HEK293 (cell line): ENCODE measurements around the gene ZBTB20.

Source experiments
- HOXA7 ChIP-seq: sonication (generic); formaldehyde crosslinking; IDR thresholded peaks from 2 replicates; pipeline ENCODE4 v1.8.1; 2022; ENCODE audit warnings: missing genetic modification reagents, borderline replicate concordance
- MZF1 ChIP-seq: fragments of 450-650 bp; formaldehyde crosslinking; IDR thresholded peaks from 2 replicates; pipeline ENCODE4 v1.5.1; 2017; ENCODE audit warnings: missing biosample characterization, missing genetic modification characterization, borderline replicate concordance
- SP7 ChIP-seq: fragments of 450-650 bp; formaldehyde crosslinking; IDR thresholded peaks from 2 replicates; pipeline ENCODE4 v1.5.1; 2016; ENCODE audit warnings: missing biosample characterization, missing genetic modification characterization
- ZBTB48 ChIP-seq: fragments of 450-650 bp; formaldehyde crosslinking; IDR thresholded peaks from 2 replicates; pipeline ENCODE4 v1.5.1; 2016; ENCODE audit warnings: missing biosample characterization, missing genetic modification characterization
- ZBTB7A ChIP-seq: fragments of 450-650 bp; formaldehyde crosslinking; IDR thresholded peaks from 2 replicates; pipeline ENCODE4 v1.5.1; 2016; ENCODE audit warnings: low read depth, missing biosample characterization, missing genetic modification characterization
- ZNF510 ChIP-seq: fragments of 450-650 bp; formaldehyde crosslinking; IDR thresholded peaks from 2 replicates; pipeline ENCODE4 v1.5.1; 2018; ENCODE audit warnings: mild to moderate bottlenecking, missing genetic modification characterization, missing biosample characterization; ENCODE audit not compliant: insufficient replicate concordance
- ZNF558 ChIP-seq: fragments of 450-650 bp; formaldehyde crosslinking; IDR thresholded peaks from 2 replicates; pipeline ENCODE4 v1.5.1; 2016; ENCODE audit warnings: missing biosample characterization, missing genetic modification characterization
- ZNF561 ChIP-seq: fragments of 450-650 bp; IDR thresholded peaks from 2 replicates; pipeline ENCODE4 v1.5.1; 2018; ENCODE audit warnings: missing biosample characterization, missing genetic modification characterization, borderline replicate concordance
- ZNF830 ChIP-seq: fragments of 450-650 bp; IDR thresholded peaks from 2 replicates; pipeline ENCODE4 v1.5.0; 2018; ENCODE audit warnings: missing biosample characterization, missing genetic modification characterization, low read depth, mild to moderate bottlenecking, moderate library complexity
- TF ChIP-seq, protein P1 (sequence below): fragments of 450-650 bp; formaldehyde crosslinking; IDR thresholded peaks from 2 replicates; pipeline ENCODE4 v1.5.1; 2016; ENCODE audit warnings: missing biosample characterization, missing genetic modification characterization
- TF ChIP-seq, protein P2 (sequence below): fragments of 450-650 bp; formaldehyde crosslinking; IDR thresholded peaks from 2 replicates; pipeline ENCODE4 v1.5.1; 2016; ENCODE audit warnings: missing biosample characterization, missing genetic modification characterization
- TF ChIP-seq, protein P3 (sequence below): fragments of 450-650 bp; formaldehyde crosslinking; conservative IDR thresholded peaks from 2 replicates; pipeline ENCODE4 v1.5.1; 2016; ENCODE audit warnings: low read depth, missing biosample characterization, missing genetic modification characterization
- TF ChIP-seq, protein P4 (sequence below): fragments of 450-650 bp; formaldehyde crosslinking; IDR thresholded peaks from 2 replicates; pipeline ENCODE4 v1.5.1; 2016; ENCODE audit warnings: missing biosample characterization, missing genetic modification characterization, low read depth
- TF ChIP-seq, protein P5 (sequence below): fragments of 450-650 bp; formaldehyde crosslinking; IDR thresholded peaks from 2 replicates; pipeline ENCODE4 v1.5.1; 2016; ENCODE audit warnings: missing biosample characterization, missing genetic modification characterization

DNA sequence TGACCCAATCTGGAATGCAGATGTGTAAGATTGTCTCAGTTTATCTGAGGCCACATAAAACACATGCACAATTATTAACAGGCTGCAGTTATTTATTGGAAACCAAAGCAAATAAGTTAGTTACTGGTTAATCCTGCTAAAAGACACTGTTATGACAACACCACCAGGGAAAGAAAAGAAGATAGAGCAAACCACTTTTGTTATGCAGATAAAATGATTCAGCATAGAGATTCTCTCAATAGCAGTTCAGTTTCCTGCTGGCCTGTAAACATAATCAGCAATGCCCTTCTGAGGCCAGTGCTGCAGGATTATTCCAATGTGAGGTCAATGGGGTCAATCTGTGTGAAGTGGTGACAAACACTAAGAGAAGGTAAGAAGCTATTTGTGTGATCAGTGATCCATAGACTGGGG, 244.4 kb downstream of the ZBTB20 start:
- TF ChIP-seq, protein P1, sequence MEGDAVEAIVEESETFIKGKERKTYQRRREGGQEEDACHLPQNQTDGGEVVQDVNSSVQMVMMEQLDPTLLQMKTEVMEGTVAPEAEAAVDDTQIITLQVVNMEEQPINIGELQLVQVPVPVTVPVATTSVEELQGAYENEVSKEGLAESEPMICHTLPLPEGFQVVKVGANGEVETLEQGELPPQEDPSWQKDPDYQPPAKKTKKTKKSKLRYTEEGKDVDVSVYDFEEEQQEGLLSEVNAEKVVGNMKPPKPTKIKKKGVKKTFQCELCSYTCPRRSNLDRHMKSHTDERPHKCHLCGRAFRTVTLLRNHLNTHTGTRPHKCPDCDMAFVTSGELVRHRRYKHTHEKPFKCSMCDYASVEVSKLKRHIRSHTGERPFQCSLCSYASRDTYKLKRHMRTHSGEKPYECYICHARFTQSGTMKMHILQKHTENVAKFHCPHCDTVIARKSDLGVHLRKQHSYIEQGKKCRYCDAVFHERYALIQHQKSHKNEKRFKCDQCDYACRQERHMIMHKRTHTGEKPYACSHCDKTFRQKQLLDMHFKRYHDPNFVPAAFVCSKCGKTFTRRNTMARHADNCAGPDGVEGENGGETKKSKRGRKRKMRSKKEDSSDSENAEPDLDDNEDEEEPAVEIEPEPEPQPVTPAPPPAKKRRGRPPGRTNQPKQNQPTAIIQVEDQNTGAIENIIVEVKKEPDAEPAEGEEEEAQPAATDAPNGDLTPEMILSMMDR (tag by site-specific recombination) = no peak
- TF ChIP-seq MZF1 = no peak
- no peak for TF ChIP-seq HOXA7
- TF ChIP-seq SP7 (tag by site-specific recombination) = no peak
- TF ChIP-seq ZNF558 (tag by site-specific recombination) = no peak
- TF ChIP-seq, protein P2, sequence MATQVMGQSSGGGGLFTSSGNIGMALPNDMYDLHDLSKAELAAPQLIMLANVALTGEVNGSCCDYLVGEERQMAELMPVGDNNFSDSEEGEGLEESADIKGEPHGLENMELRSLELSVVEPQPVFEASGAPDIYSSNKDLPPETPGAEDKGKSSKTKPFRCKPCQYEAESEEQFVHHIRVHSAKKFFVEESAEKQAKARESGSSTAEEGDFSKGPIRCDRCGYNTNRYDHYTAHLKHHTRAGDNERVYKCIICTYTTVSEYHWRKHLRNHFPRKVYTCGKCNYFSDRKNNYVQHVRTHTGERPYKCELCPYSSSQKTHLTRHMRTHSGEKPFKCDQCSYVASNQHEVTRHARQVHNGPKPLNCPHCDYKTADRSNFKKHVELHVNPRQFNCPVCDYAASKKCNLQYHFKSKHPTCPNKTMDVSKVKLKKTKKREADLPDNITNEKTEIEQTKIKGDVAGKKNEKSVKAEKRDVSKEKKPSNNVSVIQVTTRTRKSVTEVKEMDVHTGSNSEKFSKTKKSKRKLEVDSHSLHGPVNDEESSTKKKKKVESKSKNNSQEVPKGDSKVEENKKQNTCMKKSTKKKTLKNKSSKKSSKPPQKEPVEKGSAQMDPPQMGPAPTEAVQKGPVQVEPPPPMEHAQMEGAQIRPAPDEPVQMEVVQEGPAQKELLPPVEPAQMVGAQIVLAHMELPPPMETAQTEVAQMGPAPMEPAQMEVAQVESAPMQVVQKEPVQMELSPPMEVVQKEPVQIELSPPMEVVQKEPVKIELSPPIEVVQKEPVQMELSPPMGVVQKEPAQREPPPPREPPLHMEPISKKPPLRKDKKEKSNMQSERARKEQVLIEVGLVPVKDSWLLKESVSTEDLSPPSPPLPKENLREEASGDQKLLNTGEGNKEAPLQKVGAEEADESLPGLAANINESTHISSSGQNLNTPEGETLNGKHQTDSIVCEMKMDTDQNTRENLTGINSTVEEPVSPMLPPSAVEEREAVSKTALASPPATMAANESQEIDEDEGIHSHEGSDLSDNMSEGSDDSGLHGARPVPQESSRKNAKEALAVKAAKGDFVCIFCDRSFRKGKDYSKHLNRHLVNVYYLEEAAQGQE (tag by site-specific recombination) = no peak
- TF ChIP-seq ZBTB7A (tag by site-specific recombination) = no peak
- TF ChIP-seq ZNF561 = no peak
- TF ChIP-seq, protein P3, sequence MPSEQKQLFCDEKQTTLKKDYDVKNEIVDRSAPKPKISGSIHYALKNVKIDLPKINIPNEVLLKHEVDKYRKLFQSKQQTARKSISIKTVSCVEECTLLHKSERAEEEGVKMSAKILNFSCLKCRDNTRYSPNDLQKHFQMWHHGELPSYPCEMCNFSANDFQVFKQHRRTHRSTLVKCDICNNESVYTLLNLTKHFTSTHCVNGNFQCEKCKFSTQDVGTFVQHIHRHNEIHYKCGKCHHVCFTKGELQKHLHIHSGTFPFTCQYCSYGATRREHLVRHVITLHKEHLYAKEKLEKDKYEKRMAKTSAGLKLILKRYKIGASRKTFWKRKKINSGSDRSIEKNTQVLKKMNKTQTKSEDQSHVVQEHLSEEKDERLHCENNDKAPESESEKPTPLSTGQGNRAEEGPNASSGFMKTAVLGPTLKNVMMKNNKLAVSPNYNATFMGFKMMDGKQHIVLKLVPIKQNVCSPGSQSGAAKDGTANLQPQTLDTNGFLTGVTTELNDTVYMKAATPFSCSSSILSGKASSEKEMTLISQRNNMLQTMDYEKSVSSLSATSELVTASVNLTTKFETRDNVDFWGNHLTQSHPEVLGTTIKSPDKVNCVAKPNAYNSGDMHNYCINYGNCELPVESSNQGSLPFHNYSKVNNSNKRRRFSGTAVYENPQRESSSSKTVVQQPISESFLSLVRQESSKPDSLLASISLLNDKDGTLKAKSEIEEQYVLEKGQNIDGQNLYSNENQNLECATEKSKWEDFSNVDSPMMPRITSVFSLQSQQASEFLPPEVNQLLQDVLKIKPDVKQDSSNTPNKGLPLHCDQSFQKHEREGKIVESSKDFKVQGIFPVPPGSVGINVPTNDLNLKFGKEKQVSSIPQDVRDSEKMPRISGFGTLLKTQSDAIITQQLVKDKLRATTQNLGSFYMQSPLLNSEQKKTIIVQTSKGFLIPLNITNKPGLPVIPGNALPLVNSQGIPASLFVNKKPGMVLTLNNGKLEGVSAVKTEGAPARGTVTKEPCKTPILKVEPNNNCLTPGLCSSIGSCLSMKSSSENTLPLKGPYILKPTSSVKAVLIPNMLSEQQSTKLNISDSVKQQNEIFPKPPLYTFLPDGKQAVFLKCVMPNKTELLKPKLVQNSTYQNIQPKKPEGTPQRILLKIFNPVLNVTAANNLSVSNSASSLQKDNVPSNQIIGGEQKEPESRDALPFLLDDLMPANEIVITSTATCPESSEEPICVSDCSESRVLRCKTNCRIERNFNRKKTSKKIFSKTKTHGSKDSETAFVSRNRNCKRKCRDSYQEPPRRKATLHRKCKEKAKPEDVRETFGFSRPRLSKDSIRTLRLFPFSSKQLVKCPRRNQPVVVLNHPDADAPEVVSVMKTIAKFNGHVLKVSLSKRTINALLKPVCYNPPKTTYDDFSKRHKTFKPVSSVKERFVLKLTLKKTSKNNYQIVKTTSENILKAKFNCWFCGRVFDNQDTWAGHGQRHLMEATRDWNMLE (tag by site-specific recombination) = no peak
- TF ChIP-seq ZNF830 (tag by site-specific recombination) = no peak
- no peak for TF ChIP-seq ZNF510 (tag by site-specific recombination)
- TF ChIP-seq, protein P4, sequence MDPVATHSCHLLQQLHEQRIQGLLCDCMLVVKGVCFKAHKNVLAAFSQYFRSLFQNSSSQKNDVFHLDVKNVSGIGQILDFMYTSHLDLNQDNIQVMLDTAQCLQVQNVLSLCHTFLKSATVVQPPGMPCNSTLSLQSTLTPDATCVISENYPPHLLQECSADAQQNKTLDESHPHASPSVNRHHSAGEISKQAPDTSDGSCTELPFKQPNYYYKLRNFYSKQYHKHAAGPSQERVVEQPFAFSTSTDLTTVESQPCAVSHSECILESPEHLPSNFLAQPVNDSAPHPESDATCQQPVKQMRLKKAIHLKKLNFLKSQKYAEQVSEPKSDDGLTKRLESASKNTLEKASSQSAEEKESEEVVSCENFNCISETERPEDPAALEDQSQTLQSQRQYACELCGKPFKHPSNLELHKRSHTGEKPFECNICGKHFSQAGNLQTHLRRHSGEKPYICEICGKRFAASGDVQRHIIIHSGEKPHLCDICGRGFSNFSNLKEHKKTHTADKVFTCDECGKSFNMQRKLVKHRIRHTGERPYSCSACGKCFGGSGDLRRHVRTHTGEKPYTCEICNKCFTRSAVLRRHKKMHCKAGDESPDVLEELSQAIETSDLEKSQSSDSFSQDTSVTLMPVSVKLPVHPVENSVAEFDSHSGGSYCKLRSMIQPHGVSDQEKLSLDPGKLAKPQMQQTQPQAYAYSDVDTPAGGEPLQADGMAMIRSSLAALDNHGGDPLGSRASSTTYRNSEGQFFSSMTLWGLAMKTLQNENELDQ (tag by site-specific recombination) = no peak
- no peak for TF ChIP-seq ZBTB48
- TF ChIP-seq, protein P5, sequence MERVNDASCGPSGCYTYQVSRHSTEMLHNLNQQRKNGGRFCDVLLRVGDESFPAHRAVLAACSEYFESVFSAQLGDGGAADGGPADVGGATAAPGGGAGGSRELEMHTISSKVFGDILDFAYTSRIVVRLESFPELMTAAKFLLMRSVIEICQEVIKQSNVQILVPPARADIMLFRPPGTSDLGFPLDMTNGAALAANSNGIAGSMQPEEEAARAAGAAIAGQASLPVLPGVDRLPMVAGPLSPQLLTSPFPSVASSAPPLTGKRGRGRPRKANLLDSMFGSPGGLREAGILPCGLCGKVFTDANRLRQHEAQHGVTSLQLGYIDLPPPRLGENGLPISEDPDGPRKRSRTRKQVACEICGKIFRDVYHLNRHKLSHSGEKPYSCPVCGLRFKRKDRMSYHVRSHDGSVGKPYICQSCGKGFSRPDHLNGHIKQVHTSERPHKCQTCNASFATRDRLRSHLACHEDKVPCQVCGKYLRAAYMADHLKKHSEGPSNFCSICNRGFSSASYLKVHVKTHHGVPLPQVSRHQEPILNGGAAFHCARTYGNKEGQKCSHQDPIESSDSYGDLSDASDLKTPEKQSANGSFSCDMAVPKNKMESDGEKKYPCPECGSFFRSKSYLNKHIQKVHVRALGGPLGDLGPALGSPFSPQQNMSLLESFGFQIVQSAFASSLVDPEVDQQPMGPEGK (tag by site-specific recombination) = no peak
